HS-27A (cell line): ENCODE data around the gene TRABD2B.

Experiments used
- DNase-seq: peaks from one replicate; pipeline ENCODE4 v3.0.0-alpha.2; 2012; ENCODE audit warnings: low read depth, missing footprints

Gene TRABD2B

DNA sequence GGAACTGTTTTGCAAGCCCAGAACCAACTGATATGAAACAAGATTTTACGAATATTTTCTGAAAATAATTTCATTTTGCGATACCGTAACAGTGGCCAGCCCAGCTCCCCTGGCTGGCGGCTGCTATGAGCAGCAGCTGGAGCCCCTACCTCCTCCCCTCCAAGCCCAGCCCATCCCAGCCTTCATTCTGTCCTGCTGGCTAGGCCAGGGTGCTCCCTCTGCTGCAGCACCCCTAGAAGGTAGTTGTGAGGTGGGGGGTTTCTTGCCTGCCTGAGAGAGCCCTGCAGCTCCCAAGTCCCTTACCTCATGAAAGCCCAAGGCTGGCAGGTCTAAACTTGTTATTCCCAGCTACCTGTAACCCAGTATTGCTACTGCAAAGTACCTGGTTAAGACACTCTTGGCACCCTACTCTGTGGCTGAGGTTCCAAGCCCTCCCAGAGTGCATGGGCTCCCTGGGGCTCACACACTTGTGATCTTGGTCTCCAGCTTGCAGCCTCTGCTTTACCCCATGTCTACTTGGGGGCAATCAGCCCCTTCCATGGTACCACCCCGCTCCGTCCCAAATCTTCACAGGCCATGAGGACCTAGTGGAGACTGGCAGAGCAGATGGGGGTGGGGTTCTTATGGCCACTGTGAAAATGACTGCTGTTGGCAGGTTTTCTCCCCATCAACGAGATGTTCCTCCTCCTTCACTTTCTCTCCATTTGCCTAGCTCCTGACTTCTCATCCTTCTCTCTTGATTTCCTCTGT lies 239.8 kb downstream of the TRABD2B start:
- DNase-seq, result no peak

DNA sequence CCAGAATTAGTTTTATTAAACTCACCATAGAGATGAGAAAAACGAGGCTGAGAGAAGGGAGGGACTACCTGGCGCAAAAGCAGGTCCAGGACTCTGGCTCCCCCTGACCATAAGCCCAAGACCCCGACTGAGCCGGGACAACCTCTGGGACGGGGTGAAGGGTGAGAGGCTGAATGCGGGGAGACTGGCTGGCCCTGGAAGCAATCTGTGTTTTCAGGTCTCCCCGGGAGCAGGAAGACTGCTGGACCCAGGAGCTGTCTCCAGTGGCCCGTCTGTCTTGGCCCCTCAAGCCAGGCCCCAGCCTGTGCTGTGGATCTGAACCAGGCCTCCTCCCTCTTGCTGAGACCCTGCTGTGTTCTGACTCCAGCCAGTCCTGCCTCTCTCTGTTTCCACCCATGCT lies 240.8 kb downstream of the TRABD2B start:
- no peak for DNase-seq

GRCh38 chr1:47756006-47756405 lies 241.2 kb downstream of the TRABD2B start:
- no peak for DNase-seq

GRCh38 chr1:47755101-47755990 lies 241.8 kb downstream of the TRABD2B start:
- DNase-seq, result no peak

GRCh38 chr1:47754221-47754620 lies 243.0 kb downstream of the TRABD2B start:
- no peak for DNase-seq

DNA sequence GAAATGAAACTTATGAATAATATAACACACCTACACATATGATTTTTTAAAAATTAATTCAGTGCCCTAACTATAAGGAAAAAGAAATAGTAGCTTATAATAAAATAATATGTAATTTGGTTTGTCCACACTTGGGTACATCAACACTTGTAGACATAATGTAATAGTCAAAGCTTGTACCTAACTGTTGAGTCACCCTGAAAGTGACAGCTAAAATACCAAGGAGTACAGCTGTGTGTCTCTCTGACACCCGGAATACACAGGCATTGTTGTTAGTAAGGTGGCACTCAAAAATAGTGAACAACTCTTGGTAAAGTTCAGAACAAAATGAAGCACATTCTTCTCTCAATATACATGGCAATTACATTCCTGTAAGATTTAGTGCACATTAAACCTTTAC lies 243.4 kb downstream of the TRABD2B start:
- no peak for DNase-seq

DNA sequence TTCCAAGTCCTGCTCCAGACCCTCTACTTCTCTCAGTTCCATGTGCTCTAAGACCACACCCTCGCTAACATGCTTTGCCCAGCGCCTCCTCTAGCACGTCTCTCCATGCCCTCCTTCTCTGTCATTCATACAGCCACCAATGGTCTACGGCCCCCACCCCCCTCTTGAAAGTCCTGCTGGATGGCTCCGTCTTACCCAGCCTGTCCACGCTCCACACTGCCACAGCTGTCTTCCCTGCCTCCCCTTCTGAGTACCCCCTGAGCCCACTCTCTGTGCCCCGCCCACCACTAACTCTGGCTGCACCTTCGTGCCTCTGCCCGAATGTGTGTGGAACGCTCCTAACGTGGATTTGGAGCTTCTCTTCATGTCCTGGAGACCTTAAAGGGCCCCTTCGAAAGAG lies 244.6 kb downstream of the TRABD2B start:
- no peak for DNase-seq

DNA sequence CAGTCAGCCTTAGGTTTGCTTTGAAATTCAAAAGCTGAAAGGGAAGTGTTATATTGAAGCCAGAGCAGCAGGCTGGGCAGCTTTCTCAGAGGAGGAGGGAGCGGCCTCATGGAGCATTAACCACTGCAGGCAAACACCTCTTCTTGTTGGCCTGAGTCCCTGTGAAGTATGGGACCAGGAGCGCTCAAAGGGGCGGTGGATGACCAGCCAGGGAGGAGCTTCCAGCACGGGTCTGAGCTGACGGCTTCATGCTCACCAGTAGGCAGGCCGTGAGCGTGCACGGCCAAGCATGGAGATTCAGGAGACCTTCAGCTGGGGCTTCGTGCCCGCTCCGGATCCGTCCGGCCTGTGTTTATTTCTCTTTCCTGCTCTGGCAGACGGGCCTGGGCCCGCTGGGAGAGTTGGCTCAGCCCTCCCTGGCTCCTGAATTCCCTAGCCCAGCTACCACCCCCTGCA lies 245.2 kb downstream of the TRABD2B start:
- DNase-seq, result no peak

GRCh38 chr1:47751193-47751592 lies 246.0 kb downstream of the TRABD2B start:
- DNase-seq, result no peak

DNA sequence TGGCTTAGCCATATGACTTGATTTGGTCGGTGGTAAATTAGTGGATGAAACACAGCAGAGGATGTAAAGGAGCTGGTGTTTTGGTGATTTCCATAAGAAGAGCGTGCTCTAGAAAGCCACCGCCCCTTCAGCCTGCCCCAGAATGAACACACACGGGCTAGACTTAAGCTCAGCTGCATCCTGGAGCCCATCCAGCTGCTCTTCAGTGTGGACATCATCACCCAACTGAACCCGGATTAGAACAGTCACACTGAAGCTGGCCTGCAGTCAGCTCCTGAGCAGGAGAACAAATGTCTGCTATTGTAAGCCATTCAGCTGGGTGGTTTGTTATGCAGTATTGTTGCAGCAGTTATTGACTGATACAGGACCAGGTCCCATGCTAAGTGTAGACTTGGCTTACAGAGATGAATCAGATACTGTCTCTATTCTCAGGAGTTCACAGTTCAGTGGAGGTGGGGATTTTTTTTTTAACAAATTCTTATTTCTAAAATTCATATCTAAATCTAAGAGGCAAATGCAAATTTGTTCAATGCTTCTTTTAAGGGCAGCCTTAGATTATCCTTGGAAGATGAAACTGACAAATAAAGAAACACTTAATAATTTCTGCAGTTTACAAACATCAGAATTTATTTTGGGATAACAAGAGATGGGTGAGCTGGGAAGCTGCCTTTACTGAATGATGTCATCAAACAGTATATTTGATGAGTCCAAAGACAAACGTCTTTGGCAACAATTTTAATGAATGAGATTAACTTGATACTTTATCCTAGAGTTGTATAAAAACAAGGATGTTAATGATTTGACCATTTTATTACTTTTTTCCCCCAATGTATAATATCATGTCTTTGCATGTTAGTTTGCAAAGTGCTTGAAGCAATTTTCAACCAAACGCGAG lies 251.2 kb downstream of the TRABD2B start:
- no peak for DNase-seq

DNA sequence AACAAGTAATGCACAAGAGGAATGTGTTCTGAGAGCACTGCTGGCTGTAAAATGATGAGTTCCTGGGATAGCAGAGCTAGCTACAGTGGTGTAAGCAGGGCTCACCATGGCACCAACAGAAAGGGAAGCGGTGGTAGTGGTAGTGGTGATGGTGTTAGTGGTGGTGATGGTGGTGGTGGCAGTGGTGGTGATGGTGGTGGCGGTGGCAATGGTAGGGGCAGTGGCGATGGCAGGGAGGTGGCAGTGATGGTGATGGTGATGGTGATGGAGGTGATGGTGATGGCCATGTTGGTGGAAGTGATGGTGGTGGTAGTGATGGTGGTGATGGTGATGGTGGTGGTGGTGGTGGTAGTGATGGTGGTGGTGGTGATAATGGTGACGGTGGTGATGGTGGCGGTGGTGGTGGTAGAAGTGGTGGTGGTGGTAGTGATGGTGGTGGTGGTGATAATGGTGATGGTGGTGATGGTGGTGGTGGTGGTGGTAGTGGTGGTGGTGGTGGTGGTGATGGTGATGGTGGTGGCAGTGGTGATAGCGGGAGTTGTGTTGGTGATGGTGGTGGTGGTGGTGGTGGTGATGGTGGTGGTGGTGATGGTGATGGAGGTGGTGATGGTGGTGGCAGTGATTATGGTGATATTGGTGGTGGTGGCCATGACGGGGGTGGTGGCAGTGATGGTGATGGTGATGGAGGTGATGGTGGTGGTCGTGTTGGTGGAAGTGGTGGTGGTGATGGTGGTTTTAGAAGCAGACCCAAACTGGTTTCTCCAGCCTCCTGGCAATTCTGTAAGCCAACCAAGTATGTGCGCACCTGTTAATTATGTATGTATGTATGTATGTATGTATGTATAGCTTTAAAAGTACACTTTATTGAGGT lies 254.1 kb downstream of the TRABD2B start:
- DNase-seq, result no peak

- no peak for DNase-seq
Observed at GRCh38 chr1:47738560-47739182, 258.5 kb downstream of the TRABD2B start.

- DNase-seq, result no peak
Observed at GRCh38 chr1:47732489-47732888, 264.7 kb downstream of the TRABD2B start.

- DNase-seq, result no peak
Observed at GRCh38 chr1:47731730-47732129, 265.5 kb downstream of the TRABD2B start.

- no peak for DNase-seq
Observed at GRCh38 chr1:47729685-47730084, 267.5 kb downstream of the TRABD2B start.

- no peak for DNase-seq
Observed at GRCh38 chr1:47727697-47728085, 269.5 kb downstream of the TRABD2B start.

- no peak for DNase-seq
Observed at GRCh38 chr1:47727051-47727696, 270.0 kb downstream of the TRABD2B start.

DNA sequence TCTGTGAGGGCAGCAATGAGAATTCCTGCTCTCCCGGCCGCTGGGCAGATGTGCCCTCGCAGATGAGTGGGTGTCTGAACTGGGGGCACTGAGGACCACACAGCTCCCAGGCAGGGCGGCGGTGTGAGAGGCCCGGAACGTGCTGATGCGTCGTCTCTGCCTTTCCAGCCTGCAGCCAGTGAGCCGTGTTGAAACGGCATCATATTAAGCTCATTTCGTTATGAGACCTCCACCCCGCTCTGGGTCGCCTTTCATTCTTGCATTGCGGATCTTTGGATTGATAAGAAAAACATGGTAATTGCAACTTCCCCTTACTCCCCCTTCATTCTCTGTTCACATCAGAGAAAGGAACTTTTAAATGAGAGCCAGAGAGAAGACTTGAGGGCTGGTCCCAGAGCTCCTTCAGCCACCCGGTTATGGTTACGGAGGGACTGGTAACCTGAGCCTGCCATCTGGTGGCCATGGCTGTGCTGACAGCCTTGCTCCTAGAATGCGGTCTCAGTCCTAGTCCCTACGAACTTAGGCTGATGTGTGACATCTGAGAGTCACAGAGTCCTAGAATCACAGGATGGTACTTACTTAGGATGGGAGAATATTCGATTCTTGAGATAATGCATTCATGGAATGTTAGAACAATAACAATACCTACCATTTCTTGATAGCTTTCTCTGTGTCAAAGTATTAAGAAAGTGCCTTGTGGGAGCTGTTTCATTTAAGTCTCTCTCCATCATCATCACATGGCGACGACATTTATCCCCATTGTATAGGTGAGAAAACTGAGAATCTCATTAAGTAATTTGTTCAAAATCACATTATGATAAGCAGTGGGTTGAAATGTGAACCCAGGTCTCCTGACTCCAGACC lies 271.0 kb downstream of the TRABD2B start:
- peak; percentile 14 for DNase-seq

GRCh38 chr1:47725511-47725991 lies 271.6 kb downstream of the TRABD2B start:
- no peak for DNase-seq
